Breast epithelium (tissue), 4 donors: ENCODE results near the gene KAT6B. TPM values are rescaled to one million over a fixed set of nuclear protein-coding genes. Genes with fewer than 3 reads are reported as not detected.

ENCODE experiments used
- DNase-seq, 2 donors: peaks; one replicate each; pipeline ENCODE4 v3.0.0-alpha.2; 2019; ENCODE audit warnings: low spot score in 2 of 2
- H3K27ac ChIP-seq, 2 donors: fragments of 200-600 bp; sonication (generic) in 1 of 2; one replicate each; pipeline ENCODE4 v1.5.1; 2016 to 2019; ENCODE audit warnings: mild to moderate bottlenecking in 1 of 2
- H3K27me3 ChIP-seq, 2 donors: fragments of 200-600 bp; sonication (generic) in 1 of 2; one replicate each; pipeline versions ENCODE4 v1.5.1 to v1.6.0; 2017 to 2019; ENCODE audit warnings: control low read depth in 1 of 2, mild to moderate bottlenecking in 1 of 2
- H3K36me3 ChIP-seq: fragments of 200-600 bp; one replicate; pipeline ENCODE4 v1.5.1; 2019
- H3K4me1 ChIP-seq, 2 donors: fragments of 200-600 bp; sonication (generic); one replicate each; pipeline ENCODE4 v1.5.1; 2016 to 2019; ENCODE audit warnings: control low read depth in 1 of 2
- H3K4me3 ChIP-seq, 3 donors: fragments of 200-600 bp; sonication (generic); 1 replicate in 2 of 3; 2 replicates in 1 of 3; pipeline ENCODE4 v1.5.1; 2016 to 2019; ENCODE audit warnings: mild to moderate bottlenecking in 3 of 3, moderate library complexity in 2 of 3
- H3K9me3 ChIP-seq, 2 donors: fragments of 200-600 bp; sonication (generic) in 1 of 2; one replicate each; pipeline ENCODE4 v1.5.1; 2016 to 2019; ENCODE audit warnings: control low read depth in 1 of 2
- CTCF ChIP-seq, 3 donors: fragments of 450-650 bp; IDR thresholded peaks; one replicate each; pipeline ENCODE4 v1.5.1; 2016 to 2017; ENCODE audit warnings: antibody characterized with exemption in 3 of 3, mild to moderate bottlenecking in 3 of 3, moderate library complexity in 3 of 3
- POLR2A ChIP-seq: fragments of 450-650 bp; IDR thresholded peaks from one replicate; pipeline ENCODE4 v1.6.1; 2016; ENCODE audit warnings: antibody characterized with exemption, mild to moderate bottlenecking, moderate library complexity
- POLR2AphosphoS5 ChIP-seq, 3 donors: sonication (generic); formaldehyde crosslinking; IDR thresholded peaks; one replicate each; pipeline ENCODE4 v1.6.1; 2017; ENCODE audit warnings: antibody characterized with exemption in 3 of 3
- intact Hi-C: fragments of 100-400 bp; cut with DNase I; formaldehyde crosslinking; loops from one replicate; pipeline ENCODE4 v1.15.1; 2023; ENCODE audit warnings: low total_unique reads
- total RNA-seq, 3 donors: library from RNA; depleted of rRNA; stranded (reverse); fragments of >200 nt; gene quantifications; one replicate each; pipeline ENCODE4 v1.1.0, GENCODE V29; 2016

Gene KAT6B
- total RNA-seq, 3 donors from 2014 or later = 46.2 to 90.3 (median 55.7) TPM

- peaks cover 0 to 6% of the 10 kb centered on the region in 2 donors for H3K4me1 ChIP-seq
- H3K27me3 ChIP-seq = no peaks in the 10 kb centered on the region
- intact Hi-C loops = no loop called here
- TF ChIP-seq POLR2A (no peak), POLR2AphosphoS5 (IDR thresholded peaks at IDR 0.05) (no peak), CTCF (IDR thresholded peaks at IDR 0.05) (no peak)
- H3K4me3 ChIP-seq = no peak overlapping the region
- H3K36me3 ChIP-seq = no peaks in the 10 kb centered on the region
- peak overlapping the region; percentile 21 to 25 for H3K27ac ChIP-seq
- DNase-seq = no peak
- no peaks in the 10 kb centered on the region for H3K9me3 ChIP-seq
Observed at GRCh38 chr10:74896788-74897527, 70.6 kb downstream of the KAT6B start.

GRCh38 chr10:74898201-74898976 is 72.0 kb downstream of the KAT6B start:
- peaks cover 0 to 6% of the 10 kb centered on the region in 2 donors for H3K4me1 ChIP-seq
- intact Hi-C loops = no loop called here
- no peak overlapping the region for H3K4me3 ChIP-seq
- DNase-seq = no peak
- H3K27ac ChIP-seq = no peak overlapping the region
- H3K27me3 ChIP-seq = no peaks in the 10 kb centered on the region
- H3K36me3 ChIP-seq = no peaks in the 10 kb centered on the region
- TF ChIP-seq POLR2AphosphoS5 (IDR thresholded peaks at IDR 0.05) (no peak), POLR2A (no peak), CTCF (IDR thresholded peaks at IDR 0.05) (no peak)
- H3K9me3 ChIP-seq = no peaks in the 10 kb centered on the region

- no peak for DNase-seq
- no peak for TF ChIP-seq POLR2AphosphoS5 (IDR thresholded peaks at IDR 0.05)
- no peak for TF ChIP-seq CTCF (IDR thresholded peaks at IDR 0.05)
- no peak for TF ChIP-seq POLR2A
- intact Hi-C loops = loop anchor here (2.0 kb wide), 1 partner anchor 197 kb away; no protein-coding TSS in a partner anchor
- Histone ChIP-seq H3K4me3 (no peak overlapping the region), H3K9me3 (no peaks in the 10 kb centered on the region), H3K4me1 (peaks cover 0 to 6% of the 10 kb centered on the region in 2 donors), H3K27ac (no peak overlapping the region), H3K36me3 (no peaks in the 10 kb centered on the region), H3K27me3 (no peaks in the 10 kb centered on the region)
Observed at GRCh38 chr10:74900297-74900696, 73.9 kb downstream of the KAT6B start.

- peak overlapping the region in 1 of 2 donors; percentile 28 for H3K27ac ChIP-seq
- DNase-seq = no peak
- H3K4me3 ChIP-seq = no peak overlapping the region
- no peaks in the 10 kb centered on the region for H3K9me3 ChIP-seq
- H3K36me3 ChIP-seq = no peaks in the 10 kb centered on the region
- TF ChIP-seq CTCF (IDR thresholded peaks at IDR 0.05) (no peak), POLR2AphosphoS5 (IDR thresholded peaks at IDR 0.05) (no peak), POLR2A (no peak)
- H3K27me3 ChIP-seq = no peaks in the 10 kb centered on the region
- peaks cover 0 to 6% of the 10 kb centered on the region in 2 donors for H3K4me1 ChIP-seq
- intact Hi-C loops = loop anchor here (2.0 kb wide), 1 partner anchor 196 kb away; no protein-coding TSS in a partner anchor
Observed at GRCh38 chr10:74901301-74901700, 74.9 kb downstream of the KAT6B start.
